Measurements from ENCODE around the gene STK11IP. TPM values are rescaled to one million over a fixed set of nuclear protein-coding genes. Genes with fewer than 3 reads are reported as not detected.

STK11IP gene
- total RNA-seq, 1 experiment from 2014 or later: 35.6 TPM

DNA sequence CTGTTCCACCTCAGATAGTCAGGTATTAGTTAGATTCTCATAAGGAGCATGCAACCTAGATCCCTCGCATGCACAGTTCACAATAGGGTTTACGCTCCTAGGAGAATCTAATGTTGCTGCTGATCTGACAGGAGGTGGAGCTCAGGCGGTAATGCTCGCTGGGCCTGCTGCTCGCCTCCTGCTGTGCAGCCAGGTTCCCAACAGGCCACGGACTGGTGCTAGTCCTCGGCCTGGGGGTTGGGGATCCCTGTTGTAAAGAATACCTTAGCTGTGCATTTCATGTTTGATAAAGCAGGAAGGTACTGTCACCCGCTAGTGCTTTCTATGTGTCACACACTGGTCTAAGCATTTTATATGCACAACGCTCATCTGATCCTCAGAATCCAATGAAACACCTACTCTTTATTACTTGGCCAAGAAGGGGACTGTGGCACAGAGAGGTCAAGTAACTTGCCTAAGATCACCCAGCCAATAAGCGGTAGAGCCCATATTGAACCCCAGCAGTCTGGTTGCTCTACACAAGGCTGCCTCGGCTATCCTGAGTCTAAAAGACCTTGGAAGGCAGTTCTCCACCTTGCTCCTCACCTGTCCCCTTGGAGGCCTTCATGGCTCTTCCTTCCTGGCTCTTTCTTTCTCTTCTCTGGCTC is 65.6 kb downstream of the STK11IP start:
- ChIA-PET POLR2A (ENCODE audit: low non-redundant PET) (no interaction called here), CTCF (no interaction called here)
- H3K27ac ChIP-seq (ENCODE audit: low read depth, low read length, poor library complexity, severe bottlenecking): no peak overlapping the region
- H3K9me3 ChIP-seq (ENCODE audit: low read depth, low read length, poor library complexity, severe bottlenecking): no peaks in the 10 kb centered on the region
- no peak for DNase-seq (ENCODE audit: low spot score)
- TF ChIP-seq, protein P1, sequence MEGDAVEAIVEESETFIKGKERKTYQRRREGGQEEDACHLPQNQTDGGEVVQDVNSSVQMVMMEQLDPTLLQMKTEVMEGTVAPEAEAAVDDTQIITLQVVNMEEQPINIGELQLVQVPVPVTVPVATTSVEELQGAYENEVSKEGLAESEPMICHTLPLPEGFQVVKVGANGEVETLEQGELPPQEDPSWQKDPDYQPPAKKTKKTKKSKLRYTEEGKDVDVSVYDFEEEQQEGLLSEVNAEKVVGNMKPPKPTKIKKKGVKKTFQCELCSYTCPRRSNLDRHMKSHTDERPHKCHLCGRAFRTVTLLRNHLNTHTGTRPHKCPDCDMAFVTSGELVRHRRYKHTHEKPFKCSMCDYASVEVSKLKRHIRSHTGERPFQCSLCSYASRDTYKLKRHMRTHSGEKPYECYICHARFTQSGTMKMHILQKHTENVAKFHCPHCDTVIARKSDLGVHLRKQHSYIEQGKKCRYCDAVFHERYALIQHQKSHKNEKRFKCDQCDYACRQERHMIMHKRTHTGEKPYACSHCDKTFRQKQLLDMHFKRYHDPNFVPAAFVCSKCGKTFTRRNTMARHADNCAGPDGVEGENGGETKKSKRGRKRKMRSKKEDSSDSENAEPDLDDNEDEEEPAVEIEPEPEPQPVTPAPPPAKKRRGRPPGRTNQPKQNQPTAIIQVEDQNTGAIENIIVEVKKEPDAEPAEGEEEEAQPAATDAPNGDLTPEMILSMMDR (conservative IDR thresholded peaks at IDR 0.05; ENCODE audit: low read depth, low read length): no peak
- TF ChIP-seq EZH2 (IDR thresholded peaks at IDR 0.05; ENCODE audit: borderline replicate concordance, low read depth, low read length, poor library complexity, severe bottlenecking): no peak
- H3K36me3 ChIP-seq (ENCODE audit: insufficient read depth, low read length, poor library complexity, severe bottlenecking): no peaks in the 10 kb centered on the region
- H3K4me1 ChIP-seq (ENCODE audit: insufficient read depth, low read length, poor library complexity, severe bottlenecking): no peaks in the 10 kb centered on the region
- intact Hi-C loops (cut with micrococcal nuclease; ENCODE audit: unreplicated experiment): no loop called here
- H3K27me3 ChIP-seq (replicated peaks; ENCODE audit: insufficient read depth, low read depth, low read length, poor library complexity): peaks cover 10% of the 10 kb centered on the region
- no peak overlapping the region for H3K4me3 ChIP-seq (ENCODE audit: low read depth, low read length, poor library complexity, severe bottlenecking)
- no TSS peak for BruUV-seq (replicated peaks)

GRCh38 chr2:219664041-219664440 is 66.4 kb downstream of the STK11IP start:
- no peaks in the 10 kb centered on the region for H3K36me3 ChIP-seq (ENCODE audit: insufficient read depth, low read length, poor library complexity, severe bottlenecking)
- TF ChIP-seq, protein P1 (conservative IDR thresholded peaks at IDR 0.05; ENCODE audit: low read depth, low read length): no peak
- TF ChIP-seq EZH2 (IDR thresholded peaks at IDR 0.05; ENCODE audit: borderline replicate concordance, low read depth, low read length, poor library complexity, severe bottlenecking): no peak
- intact Hi-C loops (cut with micrococcal nuclease; ENCODE audit: unreplicated experiment): no loop called here
- peaks cover 4% of the 10 kb centered on the region for H3K27me3 ChIP-seq (replicated peaks; ENCODE audit: insufficient read depth, low read depth, low read length, poor library complexity)
- no TSS peak for BruUV-seq (replicated peaks)
- H3K4me1 ChIP-seq (ENCODE audit: insufficient read depth, low read length, poor library complexity, severe bottlenecking): no peaks in the 10 kb centered on the region
- POLR2A ChIA-PET (ENCODE audit: low non-redundant PET): no interaction called here
- H3K27ac ChIP-seq (ENCODE audit: low read depth, low read length, poor library complexity, severe bottlenecking): no peak overlapping the region
- no peak for DNase-seq (ENCODE audit: low spot score)
- CTCF ChIA-PET: no interaction called here
- no peak overlapping the region for H3K4me3 ChIP-seq (ENCODE audit: low read depth, low read length, poor library complexity, severe bottlenecking)
- no peaks in the 10 kb centered on the region for H3K9me3 ChIP-seq (ENCODE audit: low read depth, low read length, poor library complexity, severe bottlenecking)

GRCh38 chr2:219664944-219665343 is 67.3 kb downstream of the STK11IP start:
- TF ChIP-seq, protein P1 (conservative IDR thresholded peaks at IDR 0.05; ENCODE audit: low read depth, low read length): no peak
- no peak for TF ChIP-seq EZH2 (IDR thresholded peaks at IDR 0.05; ENCODE audit: borderline replicate concordance, low read depth, low read length, poor library complexity, severe bottlenecking)
- no TSS peak for BruUV-seq (replicated peaks)
- CTCF ChIA-PET: interaction anchor here (0.7 kb wide), 1 partner anchor 305 kb away, joined by 3 read pairs; no protein-coding TSS in a partner anchor
- Histone ChIP-seq H3K4me1 (ENCODE audit: insufficient read depth, low read length, poor library complexity, severe bottlenecking) (no peaks in the 10 kb centered on the region), H3K27ac (ENCODE audit: low read depth, low read length, poor library complexity, severe bottlenecking) (no peak overlapping the region), H3K36me3 (ENCODE audit: insufficient read depth, low read length, poor library complexity, severe bottlenecking) (no peaks in the 10 kb centered on the region), H3K9me3 (ENCODE audit: low read depth, low read length, poor library complexity, severe bottlenecking) (no peaks in the 10 kb centered on the region), H3K4me3 (ENCODE audit: low read depth, low read length, poor library complexity, severe bottlenecking) (no peak overlapping the region), H3K27me3 (replicated peaks; ENCODE audit: insufficient read depth, low read depth, low read length, poor library complexity) (peaks cover 3% of the 10 kb centered on the region)
- intact Hi-C loops (cut with micrococcal nuclease; ENCODE audit: unreplicated experiment): no loop called here
- POLR2A ChIA-PET (ENCODE audit: low non-redundant PET): no interaction called here
- DNase-seq (ENCODE audit: low spot score): no peak
